ENCODE results near the gene INPP4B.
"Not testable (repeated sequence)": the region's sequence is repeated elsewhere in the genome, so short reads cannot be mapped to it uniquely, and the experiment has no call there.

INPP4B gene

DNA sequence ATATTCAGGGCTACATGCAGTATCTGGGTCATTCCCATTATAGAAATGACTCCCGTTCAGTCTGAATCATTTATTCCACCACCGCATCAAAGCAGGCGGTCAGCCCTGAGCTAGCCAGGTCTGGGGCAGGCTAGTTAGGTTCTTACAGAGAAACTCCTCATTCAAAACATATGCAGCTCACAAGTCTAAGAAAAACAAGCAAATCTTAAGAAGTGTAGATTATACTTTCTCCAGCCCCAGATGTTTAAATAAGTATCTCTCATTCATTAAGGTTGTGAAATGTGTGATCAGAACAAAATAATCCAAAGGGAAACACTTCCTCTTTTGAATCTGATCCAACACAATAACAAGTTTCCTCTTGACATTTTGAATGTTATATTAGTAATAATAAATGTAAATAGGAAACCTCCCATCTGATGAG lies 441.9 kb downstream of the INPP4B start:
- peak; percentile 30 for DNase-seq

DNA sequence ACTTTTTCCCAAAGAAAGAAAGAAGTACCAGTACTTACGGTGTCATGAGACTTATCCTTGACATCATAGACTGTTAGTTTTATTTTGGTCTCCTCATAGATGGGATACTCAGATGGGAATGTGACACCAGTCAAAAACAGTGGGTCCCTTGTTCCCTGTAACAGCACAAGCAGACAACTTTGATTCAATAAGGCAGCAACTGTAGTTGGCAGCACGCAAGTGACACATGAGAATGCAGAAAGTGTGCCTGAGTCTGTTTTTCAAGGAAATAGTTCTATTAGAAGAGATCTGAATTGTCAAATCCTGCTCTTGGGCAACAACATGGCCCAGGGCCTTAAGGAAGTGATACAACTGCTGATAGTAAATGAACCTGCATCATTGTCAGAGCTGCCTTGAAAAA lies 443.2 kb downstream of the INPP4B start:
- no peak for DNase-seq

DNA sequence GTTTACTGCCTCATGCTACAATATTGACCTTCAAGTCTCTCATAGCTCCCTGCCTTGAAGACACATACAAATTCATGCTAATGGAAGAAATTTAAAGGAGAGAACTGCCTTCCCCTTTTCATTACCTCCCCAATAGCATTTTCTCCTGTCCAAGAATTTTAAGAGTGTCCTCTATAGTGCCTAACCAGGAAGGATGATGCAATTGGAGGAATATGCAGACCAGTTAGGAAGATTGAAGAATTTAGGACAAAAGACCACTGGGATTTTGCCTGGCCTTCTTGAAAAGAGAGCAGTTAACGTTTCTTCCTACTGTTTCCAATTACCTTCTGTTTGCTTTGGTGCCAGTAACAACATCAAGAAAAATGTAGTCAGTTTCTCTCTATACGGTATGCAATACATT lies 443.9 kb downstream of the INPP4B start:
- DNase-seq: no peak

DNA sequence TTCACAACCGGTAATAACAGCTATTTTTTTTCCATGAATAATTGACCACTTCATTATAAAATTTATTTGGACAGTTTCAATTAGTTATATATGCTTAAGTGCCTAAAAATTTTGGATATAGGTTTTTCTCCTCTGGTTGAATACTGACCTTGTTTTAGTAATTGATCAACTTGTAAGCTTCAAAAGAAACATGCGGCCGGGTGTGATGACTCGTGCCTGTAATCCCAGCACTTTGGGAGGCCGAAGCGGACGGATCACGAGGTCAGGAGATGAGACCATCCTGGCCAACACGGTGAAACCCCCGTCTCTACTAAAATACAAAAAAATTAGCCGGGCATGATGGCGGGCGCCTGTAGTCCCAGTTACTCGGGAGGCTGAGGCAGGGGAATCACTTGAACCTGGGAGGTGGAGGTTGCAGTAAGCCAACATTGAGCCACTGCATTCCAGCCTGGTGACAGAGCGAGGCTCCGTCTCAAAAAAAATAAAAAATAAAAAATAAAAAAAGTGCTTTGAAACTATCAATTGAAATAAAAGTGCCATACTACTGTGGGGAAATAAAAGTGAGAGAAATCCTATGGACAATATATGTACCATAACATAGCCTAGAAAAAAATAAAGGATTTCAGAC lies 448.6 kb downstream of the INPP4B start:
- not testable (repeated sequence) for DNase-seq

DNA sequence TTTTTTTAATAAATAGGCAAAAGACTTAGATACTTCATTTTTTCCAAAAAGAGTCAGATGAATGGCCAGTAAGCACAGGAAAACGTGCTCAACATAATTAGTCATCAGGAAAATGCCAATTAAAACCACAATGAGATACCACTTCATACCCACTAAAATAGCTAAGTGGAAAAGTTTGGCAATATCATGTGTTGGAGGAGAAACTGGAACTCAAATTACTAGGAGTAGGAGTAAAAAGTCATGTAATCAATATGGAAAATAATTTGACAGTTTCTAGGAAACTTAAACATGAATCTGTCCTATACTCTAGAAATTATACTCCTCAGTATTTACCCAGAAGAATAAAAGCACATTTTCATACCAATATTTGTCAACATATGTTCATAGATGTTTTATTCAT lies 449.8 kb downstream of the INPP4B start:
- DNase-seq: no peak

GRCh38 chr4:142393127-142393526 lies 453.0 kb downstream of the INPP4B start:
- no peak for DNase-seq

DNA sequence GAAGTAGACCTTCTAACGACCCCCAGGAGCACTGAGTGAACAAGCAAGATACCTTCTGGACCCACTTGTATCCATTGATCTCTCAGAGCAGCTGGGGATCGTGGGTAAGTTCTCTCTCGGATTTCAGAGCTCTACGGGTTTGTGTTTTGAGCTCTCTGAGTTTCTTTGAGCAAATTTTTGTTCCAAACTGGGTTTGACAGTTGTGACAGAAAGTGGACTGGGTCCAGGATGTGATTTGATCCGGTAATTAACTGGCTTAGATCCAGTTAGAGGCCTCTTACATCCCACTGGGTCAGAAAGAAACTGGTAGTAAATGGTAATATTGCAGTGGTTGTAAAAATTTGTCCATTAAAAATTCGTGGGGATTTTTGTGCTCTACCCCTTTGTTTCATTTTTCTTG lies 459.2 kb downstream of the INPP4B start:
- no peak for DNase-seq

DNA sequence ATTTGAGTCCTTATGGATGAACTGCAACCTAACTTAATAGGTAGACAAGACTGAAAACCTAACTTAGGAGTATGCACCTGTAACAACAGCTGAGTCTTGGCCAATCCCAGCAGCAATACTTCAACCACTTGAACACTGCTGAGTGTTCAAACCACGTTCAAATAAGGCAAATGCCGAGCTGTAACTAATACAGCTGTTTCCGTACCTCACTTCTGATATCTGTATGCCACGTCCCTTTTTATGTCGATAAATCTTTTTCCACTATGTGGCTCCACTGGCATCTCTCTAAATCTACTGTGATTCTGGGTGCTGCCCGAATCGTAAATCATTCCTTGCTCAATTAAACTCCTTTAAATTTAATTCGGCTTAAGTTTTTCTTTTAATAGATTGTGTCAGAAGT lies 459.7 kb downstream of the INPP4B start:
- no peak for DNase-seq

- no peak for DNase-seq
Observed at GRCh38 chr4:142383800-142384470, 462.2 kb downstream of the INPP4B start.

GRCh38 chr4:142383354-142383753 lies 462.7 kb downstream of the INPP4B start:
- DNase-seq: no peak

DNA sequence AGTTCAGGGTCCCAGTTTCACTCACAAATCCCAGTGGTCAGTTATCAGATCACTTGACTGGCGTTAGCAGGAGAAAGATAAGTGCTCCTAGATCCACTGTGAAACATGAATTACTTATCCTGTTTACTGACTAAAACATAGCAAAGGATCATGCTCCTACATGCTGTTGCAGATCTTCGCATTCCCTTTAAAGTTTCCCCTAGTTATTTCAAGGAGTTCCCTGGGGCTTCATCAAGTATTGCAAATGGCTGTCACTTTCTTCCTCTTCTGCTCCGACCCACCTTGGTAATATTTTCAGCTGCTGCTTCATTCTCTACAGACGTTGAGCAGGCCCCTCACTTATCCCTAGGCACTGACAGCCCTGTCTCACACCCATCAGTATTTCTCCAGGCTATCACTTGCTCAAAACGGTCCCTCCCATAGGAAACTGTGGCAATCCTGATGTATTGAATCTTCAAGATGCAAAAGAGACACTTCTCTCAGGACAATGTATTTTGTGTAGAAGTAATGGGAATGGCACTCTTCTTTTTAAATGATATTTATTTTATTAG lies 466.0 kb downstream of the INPP4B start:
- no peak for DNase-seq

DNA sequence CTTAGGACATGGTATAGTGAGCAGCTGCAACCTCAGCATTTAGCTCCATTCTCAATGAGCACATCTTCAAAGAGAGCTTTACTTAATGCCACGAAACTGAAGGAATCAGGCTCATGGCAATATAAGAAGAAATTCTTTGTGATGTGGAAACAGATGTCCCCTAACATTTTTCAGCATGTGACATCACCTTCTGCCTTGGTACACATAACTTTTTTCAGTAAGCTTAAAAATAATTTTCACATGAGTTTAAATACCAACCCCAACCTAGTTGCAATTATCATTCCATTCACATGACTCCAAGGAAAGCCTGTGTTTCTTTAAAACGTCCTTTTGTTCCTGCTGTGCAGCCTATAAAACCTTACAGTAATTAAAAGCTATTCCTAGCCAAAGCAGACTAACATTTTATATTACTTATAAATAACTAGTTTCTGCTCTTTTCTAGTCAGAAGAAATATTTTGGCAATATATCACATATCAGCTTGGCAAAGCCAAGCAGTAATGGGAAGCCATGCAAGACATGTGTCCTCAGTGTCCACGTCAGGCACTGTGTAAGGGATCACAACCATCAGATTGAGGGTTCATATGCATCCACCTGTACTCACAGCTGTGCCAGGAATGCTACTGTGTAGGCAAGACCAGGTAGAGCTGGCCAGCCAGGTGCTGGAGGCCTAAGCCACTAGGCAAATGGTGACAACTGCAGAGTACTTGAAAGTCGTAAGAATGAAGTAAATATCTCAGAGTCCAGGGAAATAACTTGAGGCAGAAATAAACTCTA lies 466.6 kb downstream of the INPP4B start:
- no peak for DNase-seq

- no peak for DNase-seq
Observed at GRCh38 chr4:142378179-142378578, 467.9 kb downstream of the INPP4B start.

DNA sequence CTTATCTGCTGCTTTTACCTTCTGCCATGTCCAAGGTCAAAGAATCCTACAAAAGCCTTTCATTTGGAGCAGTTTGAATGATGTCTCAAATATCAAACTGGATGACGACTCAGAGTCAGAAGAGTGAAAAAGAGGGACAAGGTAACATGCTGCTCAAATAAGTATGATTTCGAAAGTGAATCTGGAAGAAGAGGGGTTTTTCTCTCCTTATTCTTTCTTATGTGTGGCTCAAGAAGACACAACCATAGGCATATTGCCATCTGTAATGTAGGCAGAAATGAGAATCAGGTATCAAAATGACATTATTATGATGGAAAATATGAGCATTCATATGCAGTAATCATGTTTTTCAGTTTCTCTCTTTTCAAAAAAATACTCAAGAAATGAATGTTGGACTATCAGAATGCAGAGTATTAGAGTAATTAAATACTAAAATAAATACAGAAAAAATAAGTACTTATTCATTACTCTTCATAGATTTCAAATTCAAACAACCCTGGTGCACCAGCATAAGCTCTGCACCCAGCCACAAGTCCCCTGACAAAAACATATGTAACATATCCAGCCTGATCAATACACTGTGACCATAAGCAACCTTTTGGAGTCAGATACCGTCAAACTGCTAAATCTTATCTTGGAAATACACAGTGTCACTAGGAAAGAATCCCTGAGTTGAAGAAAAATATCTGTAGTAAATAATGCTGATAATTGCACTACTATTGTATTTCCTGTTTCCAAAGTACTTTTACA lies 468.6 kb downstream of the INPP4B start:
- no peak for DNase-seq

DNA sequence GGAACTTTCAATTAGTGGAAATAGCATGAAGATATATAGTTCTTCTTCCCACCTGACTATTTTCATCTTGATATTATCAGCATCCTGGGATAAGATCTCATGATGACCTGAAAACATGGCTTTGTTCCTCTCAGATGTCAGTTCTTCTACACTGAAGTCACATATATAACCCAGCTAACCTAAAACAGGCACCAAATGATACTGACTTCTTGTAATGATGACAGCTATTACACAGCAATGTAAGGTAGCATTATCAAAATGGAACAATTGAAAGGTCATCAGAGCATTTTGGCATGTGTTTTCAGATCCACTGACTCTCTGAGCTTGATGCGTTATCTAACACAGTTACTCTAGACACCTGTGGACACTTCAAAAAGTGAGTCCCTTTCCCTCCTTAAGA lies 469.9 kb downstream of the INPP4B start:
- no peak for DNase-seq

GRCh38 chr4:142373610-142374009 lies 472.5 kb downstream of the INPP4B start:
- DNase-seq: no peak

GRCh38 chr4:142372530-142373260 lies 473.4 kb downstream of the INPP4B start:
- DNase-seq: no peak

- DNase-seq: no peak
Observed at GRCh38 chr4:142369141-142369540, 477.0 kb downstream of the INPP4B start.

GRCh38 chr4:142367418-142368180 lies 478.5 kb downstream of the INPP4B start:
- no peak for DNase-seq

DNA sequence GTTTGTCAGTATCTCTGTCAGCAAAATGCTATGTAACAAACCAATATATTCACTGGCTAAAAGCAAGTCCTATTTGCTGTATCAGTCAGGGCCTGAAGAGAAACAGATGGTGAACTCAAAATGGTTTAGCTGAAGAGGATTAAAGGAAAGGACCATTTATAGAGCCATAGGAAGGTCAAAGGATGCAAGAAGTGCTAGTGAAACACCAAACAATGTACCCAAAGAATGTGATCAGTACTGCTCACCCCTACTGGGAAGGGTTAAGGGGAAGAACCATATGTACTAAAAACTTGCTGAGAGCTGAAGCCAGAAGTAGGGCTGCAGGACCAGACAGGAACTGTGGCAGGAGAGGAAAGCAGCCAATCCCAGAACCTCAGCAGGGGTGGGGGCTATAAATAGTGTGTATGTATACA lies 479.3 kb downstream of the INPP4B start:
- DNase-seq: no peak

DNA sequence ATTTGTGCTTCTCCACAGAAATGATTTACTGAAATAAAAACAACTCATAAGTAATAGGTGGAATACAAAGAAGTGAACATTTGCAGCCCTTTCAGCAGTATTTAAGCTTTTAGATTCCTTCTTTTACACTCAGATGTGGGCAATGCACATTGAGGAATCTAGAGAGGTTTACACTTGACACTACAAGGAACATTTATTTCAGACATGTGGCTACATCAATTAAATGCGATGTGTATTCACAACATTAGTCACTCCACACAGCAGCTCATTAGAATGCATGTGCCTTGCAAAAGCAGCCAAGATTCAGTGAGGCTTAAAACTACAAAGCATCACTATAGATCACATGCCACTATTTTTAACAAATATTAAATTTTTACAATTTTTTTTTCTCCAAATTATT lies 480.7 kb downstream of the INPP4B start:
- no peak for DNase-seq

GRCh38 chr4:142363686-142364085 lies 482.4 kb downstream of the INPP4B start:
- DNase-seq: no peak
